H1 (cell line): ENCODE measurements around the gene MST1R. TPM values are rescaled to one million over a fixed set of nuclear protein-coding genes. Genes with fewer than 3 reads are reported as not detected.

Experiments
- CTCF ChIA-PET: fragments of 300-600 bp; sonication (Branson Sonifier 250); formaldehyde crosslinking; loops from one replicate; lab custom pipeline; 2021; ENCODE audit not compliant: partially characterized antibody; lab: Charles Lee
- POLR2A ChIA-PET: fragments of 300-600 bp; sonication (Branson Sonifier 250); formaldehyde crosslinking; loops from one replicate; lab custom pipeline; 2021; ENCODE audit warnings: inconsistent platforms; ENCODE audit not compliant: partially characterized antibody; lab: Charles Lee
- DNase-seq, 2 experiments: peaks; one replicate each; pipeline versions ENCODE4 v3.0.0 to v3.0.0-alpha.2; 2010 to 2022; ENCODE audit warnings: low spot score in 2 of 2, low read depth in 1 of 2, mixed read lengths in 1 of 2
- FAIRE-seq: peaks from 2 replicates; lab custom pipeline; 2011; peaks lifted over from hg19 to GRCh38; lab: Jason Lieb, UNC
- H2AFZ ChIP-seq: 2 replicates; pipeline ENCODE4 v1.8.1; 2012; ENCODE audit warnings: low read length, inconsistent platforms
- H2AK5ac ChIP-seq: 2 replicates; pipeline ENCODE4 v1.6.1; 2013; ENCODE audit warnings: low read depth, low read length
- H2BK120ac ChIP-seq: replicated peaks from 2 replicates; pipeline ENCODE3; 2013; ENCODE audit warnings: low read depth, low read length, inconsistent platforms
- H2BK12ac ChIP-seq: 2 replicates; pipeline ENCODE4 v1.6.1; 2013; ENCODE audit warnings: low read depth, low read length
- H2BK15ac ChIP-seq: 2 replicates; pipeline ENCODE4 v1.6.1; 2013; ENCODE audit warnings: low read length
- H2BK20ac ChIP-seq: 2 replicates; pipeline ENCODE4 v1.6.1; 2013; ENCODE audit warnings: low read length
- H2BK5ac ChIP-seq: 2 replicates; pipeline ENCODE4 v1.6.1; 2013; ENCODE audit warnings: low read depth, low read length
- H3K14ac ChIP-seq: 2 replicates; pipeline ENCODE4 v1.6.1; 2013; ENCODE audit warnings: inconsistent platforms; ENCODE audit not compliant: insufficient read length
- H3K18ac ChIP-seq: 2 replicates; pipeline ENCODE4 v1.6.1; 2013; ENCODE audit warnings: low read length; ENCODE audit errors: extremely low read depth
- H3K23ac ChIP-seq: 2 replicates; pipeline ENCODE4 v1.6.1; 2013; ENCODE audit warnings: inconsistent platforms; ENCODE audit not compliant: insufficient read length
- H3K23me2 ChIP-seq: 2 replicates; pipeline ENCODE4 v1.6.1; 2013; ENCODE audit warnings: low read depth, low read length
- H3K27ac ChIP-seq: 2 replicates; pipeline ENCODE4 v1.6.1; 2011; ENCODE audit warnings: low read depth, low read length, inconsistent platforms
- H3K27me3 ChIP-seq, 4 experiments: replicated peaks in 1 of 4; 1 replicate in 1 of 4; 2 replicates in 3 of 4; pipeline versions ENCODE4 v1.6.1 to v1.8.1; 2011 to 2013; ENCODE audit warnings: low read length in 3 of 4, mild to moderate bottlenecking in 3 of 4, inconsistent platforms in 2 of 4, mixed read lengths in 2 of 4, moderate library complexity in 1 of 4; ENCODE audit not compliant: control insufficient read depth in 3 of 4, insufficient read depth in 3 of 4; ENCODE audit errors: extremely low read depth in 1 of 4
- H3K36me3 ChIP-seq, 4 experiments: 2 replicates each; pipeline versions ENCODE4 v1.6.1 to v1.8.1; 2011 to 2013; ENCODE audit warnings: mild to moderate bottlenecking in 4 of 4, low read length in 3 of 4, moderate library complexity in 2 of 4, control low read depth in 1 of 4, inconsistent platforms in 1 of 4; ENCODE audit not compliant: insufficient read depth in 4 of 4, control insufficient read depth in 2 of 4
- H3K4ac ChIP-seq: replicated peaks from 2 replicates; pipeline ENCODE3; 2013; ENCODE audit warnings: low read length, low read depth, mixed read lengths, inconsistent platforms; ENCODE audit not compliant: insufficient read length
- H3K4me1 ChIP-seq, 4 experiments: replicated peaks in 1 of 4; 1 replicate in 1 of 4; 2 replicates in 3 of 4; pipeline versions ENCODE4 v1.6.1 to v1.8.1; 2011 to 2013; ENCODE audit warnings: low read length in 3 of 4, inconsistent platforms in 2 of 4, mixed read lengths in 1 of 4; ENCODE audit not compliant: insufficient read depth in 4 of 4, control insufficient read depth in 3 of 4
- H3K4me2 ChIP-seq, 2 experiments: 2 replicates each; pipeline versions ENCODE4 v1.6.1 to v1.8.1; 2011 to 2013; ENCODE audit warnings: low read depth in 2 of 2, low read length in 2 of 2, control low read depth in 1 of 2, inconsistent platforms in 1 of 2, mild to moderate bottlenecking in 1 of 2; ENCODE audit not compliant: insufficient read depth in 1 of 2
- H3K4me3 ChIP-seq, 4 experiments: fragments of 200-600, 300-600 bp in 1 of 4; sonication (generic), shearing (Covaris generic), sonication (Bioruptor Twin) in 1 of 4; 2 replicates each; pipeline versions ENCODE4 v1.5.1 to v1.8.1; 2011 to 2016; ENCODE audit warnings: low read length in 4 of 4, low read depth in 3 of 4, control low read depth in 2 of 4, inconsistent platforms in 2 of 4, mild to moderate bottlenecking in 2 of 4, mixed read lengths in 1 of 4, moderate library complexity in 1 of 4; ENCODE audit not compliant: insufficient read depth in 2 of 4; ENCODE audit errors: extremely low read depth in 1 of 4
- H3K56ac ChIP-seq: replicated peaks from 2 replicates; pipeline ENCODE3; 2013; ENCODE audit warnings: low read depth, mild to moderate bottlenecking, mixed read lengths, low read length, inconsistent platforms; ENCODE audit not compliant: insufficient read length
- H3K79me1 ChIP-seq: 2 replicates; pipeline ENCODE4 v1.6.1; 2013; ENCODE audit warnings: low read depth, low read length, control low read depth
- H3K79me2 ChIP-seq, 2 experiments: 2 replicates each; pipeline versions ENCODE4 v1.6.1 to v1.8.1; 2012 to 2013; ENCODE audit warnings: low read length in 2 of 2, mild to moderate bottlenecking in 2 of 2, inconsistent platforms in 1 of 2; ENCODE audit not compliant: insufficient read depth in 2 of 2, control insufficient read depth in 1 of 2
- H3K9ac ChIP-seq, 4 experiments: replicated peaks in 1 of 4; 1 replicate in 1 of 4; 2 replicates in 3 of 4; pipeline versions ENCODE4 v1.6.1 to v1.8.1; 2011 to 2013; ENCODE audit warnings: low read depth in 3 of 4, low read length in 3 of 4, control low read depth in 2 of 4, mild to moderate bottlenecking in 2 of 4, moderate library complexity in 2 of 4, inconsistent platforms in 1 of 4; ENCODE audit errors: extremely low read depth in 1 of 4
- H3K9me3 ChIP-seq, 2 experiments: 2 replicates each; pipeline versions ENCODE4 v1.6.1 to v1.8.1; 2012 to 2013; ENCODE audit warnings: mild to moderate bottlenecking in 2 of 2, moderate library complexity in 2 of 2, control low read depth in 1 of 2, inconsistent platforms in 1 of 2, low read depth in 1 of 2, low read length in 1 of 2, mixed read lengths in 1 of 2; ENCODE audit not compliant: insufficient read depth in 2 of 2
- H4K20me1 ChIP-seq, 2 experiments: replicated peaks in 1 of 2; 2 replicates each; pipeline versions ENCODE3 to v1.8.1; 2011 to 2013; ENCODE audit warnings: inconsistent platforms in 2 of 2, low read length in 2 of 2, mild to moderate bottlenecking in 1 of 2; ENCODE audit not compliant: insufficient read depth in 2 of 2, control insufficient read depth in 1 of 2
- H4K5ac ChIP-seq: 2 replicates; pipeline ENCODE4 v1.6.1; 2013; ENCODE audit warnings: low read length, low read depth, mixed read lengths, inconsistent platforms; ENCODE audit not compliant: insufficient read length
- H4K8ac ChIP-seq: 2 replicates; pipeline ENCODE4 v1.8.0; 2013; ENCODE audit warnings: mild to moderate bottlenecking, moderate library complexity, low read length, inconsistent platforms; ENCODE audit not compliant: insufficient read depth; ENCODE audit errors: extremely low read depth
- H4K91ac ChIP-seq: replicated peaks from 2 replicates; pipeline ENCODE3; 2013; ENCODE audit warnings: low read length, mixed read lengths, inconsistent platforms; ENCODE audit not compliant: insufficient read length
- BRCA1 ChIP-seq: IDR thresholded peaks from 2 replicates; pipeline ENCODE4 v1.6.1; 2012; ENCODE audit warnings: low read depth, low read length, improper control_type of control experiment
- CTBP2 ChIP-seq: IDR thresholded peaks from 2 replicates; pipeline ENCODE4 v1.7.0; 2011; ENCODE audit warnings: borderline replicate concordance, mild to moderate bottlenecking, moderate library complexity, mixed read lengths, low read length; ENCODE audit not compliant: insufficient read depth, insufficient read length
- EP300 ChIP-seq, 2 experiments: IDR thresholded peaks; 1 replicate in 1 of 2; 2 replicates in 1 of 2; pipeline ENCODE4 v1.6.1; 2011 to 2012; ENCODE audit warnings: low read depth in 2 of 2, low read length in 2 of 2, mild to moderate bottlenecking in 2 of 2, borderline replicate concordance in 1 of 2, inconsistent platforms in 1 of 2, moderate library complexity in 1 of 2
- GABPA ChIP-seq: IDR thresholded peaks from 2 replicates; pipeline ENCODE4 v1.6.1; 2011; ENCODE audit warnings: mild to moderate bottlenecking, low read length, moderate library complexity, borderline replicate concordance; ENCODE audit not compliant: insufficient read depth
- NRF1 ChIP-seq: IDR thresholded peaks from 2 replicates; pipeline ENCODE4 v1.6.1; 2011; ENCODE audit warnings: mild to moderate bottlenecking, low read depth, low read length, improper control_type of control experiment
- PHF8 ChIP-seq: fragments of 200-600 bp; sonication (generic); conservative IDR thresholded peaks from 2 replicates; pipeline ENCODE4 v1.7.1; 2012; ENCODE audit warnings: low read depth, mild to moderate bottlenecking, inconsistent platforms, low read length, moderate library complexity
- RXRA ChIP-seq: IDR thresholded peaks from 2 replicates; pipeline ENCODE4 v1.6.1; 2011; ENCODE audit warnings: low read depth, mild to moderate bottlenecking, low read length, moderate library complexity; ENCODE audit not compliant: insufficient read depth
- SIN3A ChIP-seq, 2 experiments: IDR thresholded peaks in 1 of 2; conservative IDR thresholded peaks in 1 of 2; 2 replicates each; pipeline ENCODE4 v1.6.1; 2011 to 2012; ENCODE audit warnings: low read length in 2 of 2, improper control_type of control experiment in 1 of 2, low read depth in 1 of 2, mild to moderate bottlenecking in 1 of 2
- SIX5 ChIP-seq: IDR thresholded peaks from 2 replicates; pipeline ENCODE4 v1.6.1; 2011; ENCODE audit warnings: mild to moderate bottlenecking, low read depth, low read length
- SP1 ChIP-seq: IDR thresholded peaks from 2 replicates; pipeline ENCODE4 v1.6.1; 2011; ENCODE audit warnings: low read depth, low read length
- TAF1 ChIP-seq: IDR thresholded peaks from 2 replicates; pipeline ENCODE4 v1.6.1; 2011; ENCODE audit warnings: mild to moderate bottlenecking, low read depth, low read length
- TEAD4 ChIP-seq: IDR thresholded peaks from 2 replicates; pipeline ENCODE4 v1.6.1; 2012; ENCODE audit warnings: low read depth, low read length, inconsistent platforms, mixed read lengths
- WGBS, 2 experiments: shearing (Covaris generic) in 1 of 2; methylation state at CpG; one replicate each; pipeline versions ENCODE4 v1.1.6 to v1.1.7; 2013 to 2015; ENCODE audit warnings: low lambda C conversion rate in 2 of 2, mixed read lengths in 2 of 2, inconsistent platforms in 1 of 2, low coverage in 1 of 2, missing lambda C conversion rate in 1 of 2; ENCODE audit not compliant: insufficient replicate concordance in 2 of 2, insufficient coverage in 1 of 2, insufficient read length in 1 of 2; ENCODE audit errors: extremely low coverage in 1 of 2, missing lambda C conversion rate in 1 of 2; 5-methylcytosine and 5-hydroxymethylcytosine counted together
- polyA plus RNA-seq, 7 experiments: library from polyadenylated mRNA; depleted of rRNA in 3 of 7; stranded (reverse) in 5 of 7; unstranded in 2 of 7; fragments of >200 nt in 5 of 7; fragments of 200-250 nt in 2 of 7; gene quantifications; 1 replicate in 5 of 7; 2 replicates in 1 of 7; 4 replicates in 1 of 7; pipeline versions ENCODE4 v1.2.1 to v1.2.3, GENCODE V29; 2011 to 2013; ENCODE audit warnings: missing spikeins in 2 of 7, mixed read lengths in 2 of 7
- total RNA-seq: library from RNA; stranded (reverse); fragmentation: NEBNext Ultra II Directional; extraction: Animal tissue kit (Norgen Biotek cat#: 25700); gene quantifications from 2 replicates; pipeline ENCODE4 v1.2.1, GENCODE V29; 2021

MST1R gene
- total and polyA plus RNA-seq, 2 of the 8 experiments (the other 6 are each of a cell fraction or from before 2014, with no cell fraction given), result 4.8 to 7.6 TPM

DNA sequence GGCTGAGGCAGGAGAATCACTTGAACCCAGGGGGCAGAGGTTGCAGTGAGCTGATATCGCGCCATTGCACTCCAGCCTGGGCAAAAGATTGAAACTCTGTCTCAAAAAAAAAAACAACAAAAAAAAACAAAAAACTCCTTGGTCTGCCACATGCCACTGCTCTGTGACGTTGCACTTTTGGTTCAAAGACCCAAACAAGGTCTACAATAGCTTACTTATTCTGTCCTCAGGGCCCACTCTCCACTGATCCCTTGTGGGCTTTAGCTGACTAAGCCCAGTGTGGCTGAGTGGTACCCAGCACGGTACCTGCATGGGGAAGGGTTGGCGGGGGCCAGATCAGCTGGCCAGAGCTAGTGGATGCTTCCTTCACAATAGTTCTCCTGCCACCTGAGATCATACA, 24.1 kb upstream of the MST1R start:
- no peaks in the 10 kb centered on the region for H4K20me1 ChIP-seq
- no peak overlapping the region for H3K4me3 ChIP-seq
- no peak overlapping the region for H2AK5ac ChIP-seq
- TF ChIP-seq NRF1 (no peak), SP1 (no peak), EP300 (IDR thresholded peaks at IDR 0.05; ENCODE audit: borderline replicate concordance in 1 of 2, low read depth in 2 of 2, low read length in 2 of 2) (no peak), RXRA (no peak), TAF1 (no peak), SIN3A (conservative IDR thresholded peaks at IDR 0.05 in 1 of 2, IDR thresholded peaks at IDR 0.05 in 1 of 2; ENCODE audit: low read depth in 1 of 2, low read length in 2 of 2) (no peak), CTBP2 (no peak), PHF8 (no peak), SIX5 (no peak), BRCA1 (no peak), TEAD4 (no peak), GABPA (no peak)
- no peak overlapping the region for H2BK20ac ChIP-seq
- no peak overlapping the region for H2BK5ac ChIP-seq
- no peak overlapping the region for H3K23ac ChIP-seq
- H2BK15ac ChIP-seq, result no peak overlapping the region
- H3K36me3 ChIP-seq, result no peaks in the 10 kb centered on the region
- H3K9ac ChIP-seq, result no peak overlapping the region
- H3K18ac ChIP-seq, result no peak overlapping the region
- no peaks in the 10 kb centered on the region for H3K79me1 ChIP-seq
- CTCF ChIA-PET, result interaction anchor here (0.5 to 4.4 kb wide), 8 partner anchors 10 to 559 kb away, joined by 3 to 36 read pairs (median 12); no protein-coding TSS in a partner anchor
- H4K5ac ChIP-seq, result no peak overlapping the region
- no peak overlapping the region for H4K91ac ChIP-seq
- H3K14ac ChIP-seq, result no peak overlapping the region
- FAIRE-seq (no peak), DNase-seq (no peak)
- H3K79me2 ChIP-seq, result no peaks in the 10 kb centered on the region
- H2BK12ac ChIP-seq, result no peak overlapping the region
- H3K27me3 ChIP-seq, result no peaks in the 10 kb centered on the region
- H2AFZ ChIP-seq, result no peak overlapping the region
- no peak overlapping the region for H3K4ac ChIP-seq
- H4K8ac ChIP-seq, result no peak overlapping the region
- POLR2A ChIA-PET, result interaction anchor here (0.8 to 3.1 kb wide), 3 partner anchors 9 to 61 kb away, joined by 3 to 32 read pairs (median 7); partner anchors contain the start of gene RBM6
- H3K56ac ChIP-seq, result no peak overlapping the region
- H3K23me2 ChIP-seq, result no peaks in the 10 kb centered on the region
- WGBS, 2 experiments, result 93% methylated on average over 5 of the region's 5 CpGs; no CpG with 5 or more reads in 1 of the 2 experiments
- no peak overlapping the region for H2BK120ac ChIP-seq
- H3K4me1 ChIP-seq, result peaks cover 2 to 9% (median 5%) of the 10 kb centered on the region in 4 experiments; a peak in 5 of 7 replicates
- H3K4me2 ChIP-seq, result no peak overlapping the region
- H3K27ac ChIP-seq, result no peak overlapping the region
- H3K9me3 ChIP-seq, result no peaks in the 10 kb centered on the region
